IPS-18a (cell line): ENCODE measurements around the gene RTKN.
A peak's percentile ranks its signal among the peaks of the same experiment; 100 is the strongest.
"Not testable (repeated sequence)": the region's sequence is repeated elsewhere in the genome, so short reads cannot be mapped to it uniquely, and the experiment has no call there.

Source experiments
- H3K27ac ChIP-seq: one replicate; pipeline ENCODE4 v1.5.1; 2013; ENCODE audit warnings: low read length
- H3K27me3 ChIP-seq: one replicate; pipeline ENCODE4 v1.6.1; 2013; ENCODE audit warnings: mild to moderate bottlenecking, low read length; ENCODE audit not compliant: control insufficient read depth, insufficient read depth
- H3K36me3 ChIP-seq: one replicate; pipeline ENCODE4 v1.6.1; 2013; ENCODE audit warnings: low read depth, low read length; ENCODE audit not compliant: control insufficient read depth
- H3K4me1 ChIP-seq: one replicate; pipeline ENCODE4 v1.6.1; 2013; ENCODE audit warnings: low read depth, low read length; ENCODE audit not compliant: control insufficient read depth
- H3K4me3 ChIP-seq: one replicate; pipeline ENCODE4 v1.5.1; 2013; ENCODE audit warnings: low read length
- H3K9ac ChIP-seq: one replicate; pipeline ENCODE4 v1.6.1; 2013; ENCODE audit warnings: mild to moderate bottlenecking, low read length, moderate library complexity
- H3K9me3 ChIP-seq: one replicate; pipeline ENCODE4 v1.6.1; 2013; ENCODE audit warnings: low read depth, low read length; ENCODE audit not compliant: control insufficient read depth

RTKN gene

GRCh38 chr2:74474481-74474880 lies 32.7 kb upstream of the RTKN start:
- Histone ChIP-seq H3K4me3 (no peak overlapping the region), H3K9me3 (no peaks in the 10 kb centered on the region), H3K27me3 (no peaks in the 10 kb centered on the region), H3K9ac (no peak overlapping the region), H3K36me3 (peaks cover 17% of the 10 kb centered on the region), H3K4me1 (peaks cover 4% of the 10 kb centered on the region), H3K27ac (no peak overlapping the region)

- Histone ChIP-seq H3K9me3 (no peaks in the 10 kb centered on the region), H3K9ac (peak overlapping the region; percentile 81), H3K4me3 (peak overlapping the region; percentile 99), H3K27ac (peak overlapping the region; percentile 95), H3K4me1 (peaks cover 4% of the 10 kb centered on the region), H3K27me3 (no peaks in the 10 kb centered on the region), H3K36me3 (peaks cover 17% of the 10 kb centered on the region)
Measured at GRCh38 chr2:74472945-74473258, 31.2 kb upstream of the RTKN start.

- Histone ChIP-seq H3K27me3 (no peaks in the 10 kb centered on the region), H3K4me3 (peak within 1 kb of the TSS; percentile 99), H3K36me3 (peaks cover 17% of the 10 kb centered on the region), H3K4me1 (peaks cover 4% of the 10 kb centered on the region), H3K27ac (peak within 1 kb of the TSS; percentile 95), H3K9me3 (no peaks in the 10 kb centered on the region), H3K9ac (peak within 1 kb of the TSS; percentile 81)
Measured at GRCh38 chr2:74472086-74472944, 30.6 kb upstream of the RTKN start, which contains the start of gene MRPL53. Gene MRPL53 (minus strand): TSS chr2:74472680. CDS start chr2:74472660, 20 bp downstream.

- Histone ChIP-seq H3K27me3 (no peaks in the 10 kb centered on the region), H3K9me3 (no peaks in the 10 kb centered on the region), H3K27ac (no peak overlapping the region), H3K9ac (peak overlapping the region; percentile 81), H3K4me1 (peaks cover 4% of the 10 kb centered on the region), H3K4me3 (peak overlapping the region; percentile 99), H3K36me3 (peaks cover 17% of the 10 kb centered on the region)
Measured at GRCh38 chr2:74471332-74472065, 29.8 kb upstream of the RTKN start.

- H3K36me3 ChIP-seq = peaks cover 16% of the 10 kb centered on the region
- H3K9ac ChIP-seq, H3K4me3 ChIP-seq, H3K4me1 ChIP-seq, H3K9me3 ChIP-seq, H3K27ac ChIP-seq, H3K27me3 ChIP-seq: not testable (repeated sequence)
Measured at GRCh38 chr2:74470742-74471141, 29.0 kb upstream of the RTKN start.

GRCh38 chr2:74464406-74464805 lies 22.7 kb upstream of the RTKN start:
- Histone ChIP-seq H3K27me3 (no peaks in the 10 kb centered on the region), H3K9me3 (no peaks in the 10 kb centered on the region), H3K9ac (peak overlapping the region; percentile 60), H3K4me1 (no peaks in the 10 kb centered on the region), H3K4me3 (peak overlapping the region; percentile 84), H3K27ac (no peak overlapping the region), H3K36me3 (peaks cover 24% of the 10 kb centered on the region)

- Histone ChIP-seq H3K27me3 (no peaks in the 10 kb centered on the region), H3K9ac (no peak overlapping the region), H3K27ac (no peak overlapping the region), H3K36me3 (peaks cover 24% of the 10 kb centered on the region), H3K4me1 (no peaks in the 10 kb centered on the region), H3K9me3 (no peaks in the 10 kb centered on the region), H3K4me3 (no peak overlapping the region)
Measured at GRCh38 chr2:74462786-74463105, 21.0 kb upstream of the RTKN start.

GRCh38 chr2:74462054-74462785 lies 20.5 kb upstream of the RTKN start:
- Histone ChIP-seq H3K4me1 (no peaks in the 10 kb centered on the region), H3K9ac (no peak overlapping the region), H3K36me3 (peaks cover 24% of the 10 kb centered on the region), H3K27ac (no peak overlapping the region), H3K27me3 (no peaks in the 10 kb centered on the region), H3K9me3 (no peaks in the 10 kb centered on the region), H3K4me3 (no peak overlapping the region)

- Histone ChIP-seq H3K27ac (no peak overlapping the region), H3K9ac (no peak overlapping the region), H3K4me3 (no peak overlapping the region), H3K36me3 (peaks cover 24% of the 10 kb centered on the region), H3K4me1 (peaks cover 5% of the 10 kb centered on the region), H3K27me3 (no peaks in the 10 kb centered on the region), H3K9me3 (no peaks in the 10 kb centered on the region)
Measured at GRCh38 chr2:74461187-74462053, 19.7 kb upstream of the RTKN start.

- not testable (repeated sequence) for H3K9me3 ChIP-seq, H3K4me3 ChIP-seq, H3K27ac ChIP-seq, H3K27me3 ChIP-seq, H3K4me1 ChIP-seq, H3K9ac ChIP-seq
- H3K36me3 ChIP-seq = peaks cover 24% of the 10 kb centered on the region
Measured at GRCh38 chr2:74460187-74460586, 18.4 kb upstream of the RTKN start.
